Tibial artery (tissue), 4 donors: ENCODE data around the gene COL15A1.

Experiments
- DNase-seq, 2 donors: peaks; one replicate each; pipeline ENCODE4 v3.0.0-alpha.2; 2019
- H3K27ac ChIP-seq, 2 donors: fragments of 200-600 bp; sonication (generic) in 1 of 2; 1 replicate in 1 of 2; 2 replicates in 1 of 2; pipeline ENCODE4 v1.5.1; 2018 to 2019; ENCODE audit warnings: mild to moderate bottlenecking in 1 of 2
- H3K27me3 ChIP-seq, 2 donors: fragments of 200-600 bp; sonication (generic) in 1 of 2; one replicate each; pipeline versions ENCODE4 v1.5.1 to v1.6.0; 2016 to 2019
- H3K36me3 ChIP-seq, 3 donors: fragments of 200-600 bp; sonication (generic) in 2 of 3; one replicate each; pipeline ENCODE4 v1.5.1; 2016 to 2019; ENCODE audit warnings: mild to moderate bottlenecking in 2 of 3
- H3K4me1 ChIP-seq, 4 donors: fragments of 200-600 bp; sonication (generic) in 2 of 4; 1 replicate in 3 of 4; 2 replicates in 1 of 4; pipeline ENCODE4 v1.5.1; 2016 to 2019
- H3K4me3 ChIP-seq, 2 donors: fragments of 200-600 bp; sonication (generic) in 1 of 2; 1 replicate in 1 of 2; 2 replicates in 1 of 2; pipeline ENCODE4 v1.5.1; 2018 to 2019; ENCODE audit warnings: mild to moderate bottlenecking in 2 of 2
- H3K9me3 ChIP-seq, 3 donors: fragments of 200-600 bp; sonication (generic) in 1 of 3; one replicate each; pipeline ENCODE4 v1.5.1; 2016 to 2019
- intact Hi-C: fragments of 100-400 bp; cut with DNase I; formaldehyde crosslinking; loops from one replicate; pipeline ENCODE4 v1.15.0; 2023; ENCODE audit warnings: low total_unique reads
- TF ChIP-seq, protein P1 (sequence below), 2 experiments: fragments of 200-600 bp in 1 of 2; fragments of 450-650 bp in 1 of 2; IDR thresholded peaks; one replicate each; pipeline ENCODE4 v1.5.1; 2017 to 2019; ENCODE audit warnings: antibody characterized with exemption in 2 of 2, mild to moderate bottlenecking in 1 of 2, moderate library complexity in 1 of 2

COL15A1 gene

DNA sequence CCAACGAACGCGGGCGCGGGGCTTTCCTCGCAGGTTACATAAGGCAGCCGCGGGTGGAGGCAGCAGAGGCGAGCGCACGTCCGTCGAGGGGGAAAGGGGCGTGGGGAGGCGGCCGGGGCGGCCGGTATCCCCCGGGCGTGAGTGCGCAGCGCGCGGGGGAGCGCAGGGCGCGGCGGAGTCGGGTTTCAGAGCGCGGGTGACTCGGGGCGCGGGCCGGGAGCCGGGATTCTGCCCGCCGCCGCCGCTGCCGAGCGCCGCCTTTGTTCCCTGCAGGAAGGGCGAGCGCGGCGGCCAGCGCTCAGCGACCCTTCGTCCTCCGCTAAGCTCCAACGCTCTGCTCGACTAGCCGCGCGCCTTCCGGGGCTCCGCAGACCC is at the start of gene COL15A1:
COL15A1 (plus strand) TSS at position 226 of the 375 bp plus-strand sequence. CDS start 155 bp downstream, outside the sequence.
- H3K9me3 ChIP-seq: no peaks in the 10 kb centered on the region
- H3K27me3 ChIP-seq: no peaks in the 10 kb centered on the region
- H3K36me3 ChIP-seq: no peaks in the 10 kb centered on the region
- intact Hi-C loops: no loop called here
- peak within 1 kb of the TSS; percentile 85 to 90 for H3K27ac ChIP-seq
- DNase-seq: peak in 1 of 2 donors; percentile 72
- H3K4me3 ChIP-seq: peak within 1 kb of the TSS; percentile 68 to 88
- TF ChIP-seq, protein P1, sequence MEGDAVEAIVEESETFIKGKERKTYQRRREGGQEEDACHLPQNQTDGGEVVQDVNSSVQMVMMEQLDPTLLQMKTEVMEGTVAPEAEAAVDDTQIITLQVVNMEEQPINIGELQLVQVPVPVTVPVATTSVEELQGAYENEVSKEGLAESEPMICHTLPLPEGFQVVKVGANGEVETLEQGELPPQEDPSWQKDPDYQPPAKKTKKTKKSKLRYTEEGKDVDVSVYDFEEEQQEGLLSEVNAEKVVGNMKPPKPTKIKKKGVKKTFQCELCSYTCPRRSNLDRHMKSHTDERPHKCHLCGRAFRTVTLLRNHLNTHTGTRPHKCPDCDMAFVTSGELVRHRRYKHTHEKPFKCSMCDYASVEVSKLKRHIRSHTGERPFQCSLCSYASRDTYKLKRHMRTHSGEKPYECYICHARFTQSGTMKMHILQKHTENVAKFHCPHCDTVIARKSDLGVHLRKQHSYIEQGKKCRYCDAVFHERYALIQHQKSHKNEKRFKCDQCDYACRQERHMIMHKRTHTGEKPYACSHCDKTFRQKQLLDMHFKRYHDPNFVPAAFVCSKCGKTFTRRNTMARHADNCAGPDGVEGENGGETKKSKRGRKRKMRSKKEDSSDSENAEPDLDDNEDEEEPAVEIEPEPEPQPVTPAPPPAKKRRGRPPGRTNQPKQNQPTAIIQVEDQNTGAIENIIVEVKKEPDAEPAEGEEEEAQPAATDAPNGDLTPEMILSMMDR (IDR thresholded peaks at IDR 0.05): no peak
- H3K4me1 ChIP-seq: peaks cover 0 to 50% (median 10%) of the 10 kb centered on the region in 4 donors

DNA sequence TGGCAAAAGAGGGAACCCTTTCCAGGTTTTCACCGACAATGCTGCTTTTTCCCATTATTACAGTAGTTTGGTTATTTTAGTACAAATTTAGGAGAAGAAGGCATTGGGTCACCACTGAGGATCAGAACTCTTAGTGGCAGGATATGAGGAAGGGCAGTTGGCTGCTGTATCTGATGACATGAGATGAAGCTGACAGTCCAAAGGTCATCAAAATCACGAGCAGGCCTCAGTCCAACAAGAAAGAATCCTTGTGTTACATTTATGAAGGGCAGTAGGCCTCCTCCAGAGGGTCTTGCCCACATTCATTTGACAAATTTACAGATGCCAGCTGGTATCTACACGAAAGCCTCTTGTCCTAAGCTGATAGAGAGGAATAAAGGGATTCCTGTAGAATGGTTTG is 49.5 kb upstream of the COL15A1 start:
- no peak overlapping the region for H3K27ac ChIP-seq
- H3K36me3 ChIP-seq: no peaks in the 10 kb centered on the region
- intact Hi-C loops: no loop called here
- H3K9me3 ChIP-seq: peaks cover 0 to 6% (median 0%) of the 10 kb centered on the region in 3 donors
- DNase-seq: no peak
- H3K4me3 ChIP-seq: no peak overlapping the region
- H3K27me3 ChIP-seq: no peaks in the 10 kb centered on the region
- TF ChIP-seq, protein P1 (IDR thresholded peaks at IDR 0.05): no peak
- peaks cover 0 to 10% (median 4%) of the 10 kb centered on the region in 4 donors for H3K4me1 ChIP-seq

- Histone ChIP-seq H3K27me3 (no peaks in the 10 kb centered on the region), H3K4me1 (peaks cover 0 to 8% (median 2%) of the 10 kb centered on the region in 4 donors), H3K4me3 (no peak overlapping the region), H3K9me3 (peaks cover 0 to 6% (median 0%) of the 10 kb centered on the region in 3 donors), H3K27ac (no peak overlapping the region), H3K36me3 (no peaks in the 10 kb centered on the region)
- intact Hi-C loops: no loop called here
- TF ChIP-seq, protein P1 (IDR thresholded peaks at IDR 0.05): no peak
- no peak for DNase-seq
Measured at GRCh38 chr9:98894761-98895160, 48.9 kb upstream of the COL15A1 start.

GRCh38 chr9:98896632-98897031 is 47.1 kb upstream of the COL15A1 start:
- intact Hi-C loops: no loop called here
- peaks cover 0 to 6% (median 0%) of the 10 kb centered on the region in 3 donors for H3K9me3 ChIP-seq
- H3K4me3 ChIP-seq: no peak overlapping the region
- H3K27me3 ChIP-seq: no peaks in the 10 kb centered on the region
- H3K27ac ChIP-seq: no peak overlapping the region
- H3K4me1 ChIP-seq: peaks cover 0 to 4% (median 2%) of the 10 kb centered on the region in 4 donors
- TF ChIP-seq, protein P1 (IDR thresholded peaks at IDR 0.05): no peak
- DNase-seq: no peak
- no peaks in the 10 kb centered on the region for H3K36me3 ChIP-seq

- intact Hi-C loops: no loop called here
Measured at GRCh38 chr9:98897745-98898144, 46.0 kb upstream of the COL15A1 start.

More at GRCh38 chr9:98897745-98898144, 46.0 kb upstream of the COL15A1 start:
- no peak overlapping the region for H3K4me3 ChIP-seq
- H3K9me3 ChIP-seq: peaks cover 0 to 6% (median 0%) of the 10 kb centered on the region in 3 donors
- peaks cover 0 to 4% (median 2%) of the 10 kb centered on the region in 4 donors for H3K4me1 ChIP-seq
- no peaks in the 10 kb centered on the region for H3K27me3 ChIP-seq
- TF ChIP-seq, protein P1 (IDR thresholded peaks at IDR 0.05): no peak
- no peak overlapping the region for H3K27ac ChIP-seq
- no peak for DNase-seq
- no peaks in the 10 kb centered on the region for H3K36me3 ChIP-seq
